ENCODE results near the gene COL17A1.

DNA sequence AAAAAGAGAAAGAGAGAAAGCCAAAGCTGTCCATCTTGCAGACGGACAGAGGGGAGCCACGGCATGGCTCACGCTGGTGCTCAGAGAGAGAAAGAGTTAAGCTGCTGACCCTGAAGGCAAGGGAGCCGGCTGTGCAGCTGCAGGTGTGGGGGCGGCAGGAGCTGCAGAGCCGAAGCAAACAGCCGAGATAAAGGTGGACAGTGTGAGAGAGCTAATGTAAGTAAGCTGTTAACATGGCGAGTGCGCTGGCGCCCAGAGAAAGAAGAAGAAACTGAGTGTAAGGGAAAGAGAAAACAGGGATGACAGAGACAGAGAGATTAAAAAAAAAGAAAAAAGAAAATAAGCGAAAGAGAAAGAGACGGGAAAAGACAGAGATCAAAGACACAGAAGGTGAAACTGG is 18.2 kb downstream of the COL17A1 start:
- TF ChIP-seq, protein P1, sequence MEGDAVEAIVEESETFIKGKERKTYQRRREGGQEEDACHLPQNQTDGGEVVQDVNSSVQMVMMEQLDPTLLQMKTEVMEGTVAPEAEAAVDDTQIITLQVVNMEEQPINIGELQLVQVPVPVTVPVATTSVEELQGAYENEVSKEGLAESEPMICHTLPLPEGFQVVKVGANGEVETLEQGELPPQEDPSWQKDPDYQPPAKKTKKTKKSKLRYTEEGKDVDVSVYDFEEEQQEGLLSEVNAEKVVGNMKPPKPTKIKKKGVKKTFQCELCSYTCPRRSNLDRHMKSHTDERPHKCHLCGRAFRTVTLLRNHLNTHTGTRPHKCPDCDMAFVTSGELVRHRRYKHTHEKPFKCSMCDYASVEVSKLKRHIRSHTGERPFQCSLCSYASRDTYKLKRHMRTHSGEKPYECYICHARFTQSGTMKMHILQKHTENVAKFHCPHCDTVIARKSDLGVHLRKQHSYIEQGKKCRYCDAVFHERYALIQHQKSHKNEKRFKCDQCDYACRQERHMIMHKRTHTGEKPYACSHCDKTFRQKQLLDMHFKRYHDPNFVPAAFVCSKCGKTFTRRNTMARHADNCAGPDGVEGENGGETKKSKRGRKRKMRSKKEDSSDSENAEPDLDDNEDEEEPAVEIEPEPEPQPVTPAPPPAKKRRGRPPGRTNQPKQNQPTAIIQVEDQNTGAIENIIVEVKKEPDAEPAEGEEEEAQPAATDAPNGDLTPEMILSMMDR (IDR thresholded peaks at IDR 0.05): no peak
- TF ChIP-seq ZFX (IDR thresholded peaks at IDR 0.05; ENCODE audit: borderline replicate concordance): no peak
